Vagina (tissue), 2 donors: Measurements from ENCODE around the gene THBS3. TPM values are rescaled to one million over a fixed set of nuclear protein-coding genes. Genes with fewer than 3 reads are reported as not detected.

ENCODE experiments used
- DNase-seq, 2 donors: peaks; one replicate each; pipeline ENCODE4 v3.0.0-alpha.2; 2017; ENCODE audit errors: extremely low spot score in 2 of 2
- H3K27ac ChIP-seq: fragments of 200-600 bp; sonication (generic); one replicate; pipeline ENCODE4 v1.5.1; 2019
- H3K27me3 ChIP-seq: fragments of 200-600 bp; sonication (generic); one replicate; pipeline ENCODE4 v1.5.1; 2019
- H3K36me3 ChIP-seq, 2 donors: fragments of 200-600 bp; sonication (generic); one replicate each; pipeline ENCODE4 v1.5.1; 2017 to 2019
- H3K4me1 ChIP-seq: fragments of 200-600 bp; sonication (generic); one replicate; pipeline ENCODE4 v1.5.1; 2019
- H3K4me3 ChIP-seq, 2 donors: fragments of 200-600 bp; sonication (generic); 1 replicate in 1 of 2; 2 replicates in 1 of 2; pipeline ENCODE4 v1.5.1; 2016 to 2019
- H3K9me3 ChIP-seq: fragments of 200-600 bp; sonication (generic); one replicate; pipeline ENCODE4 v1.5.1; 2019
- CTCF ChIP-seq, 3 experiments: fragments of 450-650 bp in 2 of 3; fragments of 200-600 bp in 1 of 3; sonication (generic) in 1 of 3; IDR thresholded peaks; one replicate each; pipeline ENCODE4 v1.5.1; 2017 to 2019; ENCODE audit warnings: antibody characterized with exemption in 3 of 3, mild to moderate bottlenecking in 2 of 3, moderate library complexity in 2 of 3
- POLR2A ChIP-seq, 2 donors: fragments of 450-650 bp; IDR thresholded peaks; one replicate each; pipeline ENCODE4 v1.6.1; 2017; ENCODE audit warnings: antibody characterized with exemption in 2 of 2, mild to moderate bottlenecking in 2 of 2, moderate library complexity in 2 of 2
- POLR2AphosphoS5 ChIP-seq, 2 donors: sonication (generic); formaldehyde crosslinking; IDR thresholded peaks; one replicate each; pipeline ENCODE4 v1.9.0; 2017; ENCODE audit warnings: antibody characterized with exemption in 2 of 2, mild to moderate bottlenecking in 2 of 2, low read depth in 1 of 2; ENCODE audit not compliant: insufficient read depth in 1 of 2
- intact Hi-C: fragments of 100-400 bp; cut with DNase I; formaldehyde crosslinking; loops from one replicate; pipeline ENCODE4 v1.15.1; 2023
- total RNA-seq: library from RNA; depleted of rRNA; stranded (reverse); fragments of >200 nt; gene quantifications from one replicate; pipeline ENCODE4 v1.2.3, GENCODE V29; 2016

THBS3 gene
- total RNA-seq, 1 donor from 2014 or later: 27.3 TPM

GRCh38 chr1:155208541-155209311, 1.0 kb upstream of the THBS3 start, which contains the start of gene MTX1:
TSS of gene MTX1 (plus strand) at chr1:155208695. CDS start at chr1:155208805, 110 bp downstream.
- peak in 1 of 2 donors; percentile 95 for DNase-seq
- Histone ChIP-seq H3K27me3 (no peaks in the 10 kb centered on the region), H3K9me3 (no peaks in the 10 kb centered on the region), H3K4me3 (peak within 1 kb of the TSS; percentile 78 to 87), H3K36me3 (no peaks in the 10 kb centered on the region), H3K4me1 (peaks cover 38% of the 10 kb centered on the region), H3K27ac (peak within 1 kb of the TSS; percentile 99)
- intact Hi-C loops: loop anchor here (5.0 kb wide), 1 partner anchor 34 kb away; a partner anchor contains a TSS
- TF ChIP-seq CTCF (IDR thresholded peaks at IDR 0.05) (no peak), POLR2AphosphoS5 (IDR thresholded peaks at IDR 0.05; ENCODE audit: insufficient read depth in 1 of 2, low read depth in 1 of 2) (peak in 1 of 2 donors; percentile 93), POLR2A (IDR thresholded peaks at IDR 0.05) (peak in 1 of 2 donors; percentile 9)

DNA sequence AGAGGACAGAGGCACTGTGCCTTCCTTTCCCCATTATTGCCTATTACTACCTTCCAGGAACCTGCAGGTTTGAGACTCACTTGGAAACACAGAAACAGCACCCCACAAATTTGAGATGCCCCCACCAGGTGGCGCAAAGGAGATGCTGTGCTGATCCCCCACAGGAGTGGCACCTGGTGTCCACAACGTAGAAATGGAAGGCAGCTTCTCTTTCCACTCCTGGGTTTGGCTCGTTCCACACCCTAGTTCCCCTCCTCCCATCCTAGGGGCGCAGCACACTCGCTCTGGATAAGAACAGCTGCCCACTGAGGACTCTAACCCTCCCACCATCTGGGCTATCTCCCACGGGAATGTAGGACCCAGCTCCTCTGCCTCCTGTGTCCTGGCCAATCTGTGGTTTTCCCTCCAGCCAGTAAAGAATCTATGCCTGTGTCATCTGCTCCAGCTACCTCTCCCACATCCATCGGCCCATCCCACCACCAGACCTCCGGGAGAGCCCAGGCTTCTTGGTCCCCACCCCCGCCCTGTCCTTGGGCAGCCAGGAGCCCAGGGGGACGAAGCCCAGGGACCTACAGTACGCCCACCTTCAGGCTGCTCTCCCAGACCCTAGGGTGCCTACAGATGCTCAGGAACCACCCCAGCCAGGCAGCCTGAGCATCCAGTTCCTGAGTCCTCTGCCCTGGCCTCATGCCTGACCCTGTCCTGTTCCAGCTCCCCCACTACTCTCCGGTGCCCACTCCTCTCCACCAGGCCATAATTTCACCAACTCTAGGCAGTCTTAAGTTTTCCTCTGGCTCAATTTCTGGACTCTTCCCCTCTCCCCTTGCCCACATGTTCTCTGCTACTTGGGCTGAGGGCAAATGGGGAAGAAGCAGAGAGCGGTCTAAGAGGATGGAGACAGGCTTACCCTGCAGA, 549 bp downstream of the THBS3 start:
- intact Hi-C loops: loop anchor here (5.0 kb wide), 1 partner anchor 35 kb away; a partner anchor contains a TSS
- peak overlapping the region; percentile 78 to 87 for H3K4me3 ChIP-seq

DNA sequence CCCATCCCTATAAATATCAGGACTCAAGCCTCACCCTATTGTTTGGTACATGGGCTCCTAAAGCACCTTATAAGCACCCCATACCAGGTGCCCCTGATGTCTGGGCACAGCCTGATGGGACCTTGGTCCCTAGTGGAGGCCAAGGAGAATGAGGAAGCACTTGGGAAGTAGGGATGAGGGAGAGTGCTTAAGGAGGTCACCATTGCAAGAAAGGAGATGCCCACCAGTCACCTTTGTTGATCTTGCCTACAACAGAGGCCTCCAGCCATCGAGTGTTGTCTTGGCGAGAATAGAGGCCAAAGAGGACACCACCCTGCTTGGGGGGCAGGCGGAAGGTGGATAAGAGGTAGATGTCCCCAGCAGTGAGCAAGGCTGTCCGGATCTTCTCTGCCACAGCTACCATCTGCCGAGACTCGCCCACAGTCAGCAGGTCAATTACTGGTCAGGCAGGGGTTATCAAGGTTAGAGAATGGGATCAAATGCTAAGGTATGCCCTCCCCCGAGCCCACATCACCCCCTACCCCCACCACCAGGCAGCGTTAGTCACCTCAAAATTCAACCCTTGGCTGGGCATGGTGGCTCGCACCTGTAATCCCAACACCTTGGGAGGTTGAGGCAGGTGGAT, 1.6 kb downstream of the THBS3 start:
- TF ChIP-seq POLR2A (IDR thresholded peaks at IDR 0.05) (no peak), POLR2AphosphoS5 (IDR thresholded peaks at IDR 0.05; ENCODE audit: insufficient read depth in 1 of 2, low read depth in 1 of 2) (no peak), CTCF (IDR thresholded peaks at IDR 0.05) (no peak)
- peaks cover 38% of the 10 kb centered on the region for H3K4me1 ChIP-seq
- no peaks in the 10 kb centered on the region for H3K27me3 ChIP-seq
- DNase-seq: no peak
- H3K9me3 ChIP-seq: no peaks in the 10 kb centered on the region
- intact Hi-C loops: loop anchor here (5.0 kb wide), 1 partner anchor 36 kb away; a partner anchor contains a TSS
- no peak overlapping the region for H3K4me3 ChIP-seq
- no peaks in the 10 kb centered on the region for H3K36me3 ChIP-seq
- peak overlapping the region; percentile 99 for H3K27ac ChIP-seq

More for the DNA sequence above, 549 bp downstream of the THBS3 start:
- no peaks in the 10 kb centered on the region for H3K27me3 ChIP-seq
- DNase-seq: no peak
- TF ChIP-seq CTCF (IDR thresholded peaks at IDR 0.05) (peak; percentile 53 to 90 (median 82)), POLR2AphosphoS5 (IDR thresholded peaks at IDR 0.05; ENCODE audit: insufficient read depth in 1 of 2, low read depth in 1 of 2) (peak; percentile 16 to 49), POLR2A (IDR thresholded peaks at IDR 0.05) (no peak)
- no peaks in the 10 kb centered on the region for H3K36me3 ChIP-seq
- H3K27ac ChIP-seq: peak overlapping the region; percentile 99
- H3K9me3 ChIP-seq: no peaks in the 10 kb centered on the region
- H3K4me1 ChIP-seq: peaks cover 38% of the 10 kb centered on the region

GRCh38 chr1:155205035-155205434, 2.7 kb downstream of the THBS3 start:
- Histone ChIP-seq H3K9me3 (no peaks in the 10 kb centered on the region), H3K36me3 (no peaks in the 10 kb centered on the region), H3K4me1 (peaks cover 36% of the 10 kb centered on the region), H3K27me3 (no peaks in the 10 kb centered on the region), H3K4me3 (no peak overlapping the region), H3K27ac (no peak overlapping the region)
- TF ChIP-seq CTCF (IDR thresholded peaks at IDR 0.05) (no peak), POLR2A (IDR thresholded peaks at IDR 0.05) (no peak), POLR2AphosphoS5 (IDR thresholded peaks at IDR 0.05; ENCODE audit: insufficient read depth in 1 of 2, low read depth in 1 of 2) (no peak)
- no peak for DNase-seq
- intact Hi-C loops: loop anchor here (5.0 kb wide), 1 partner anchor 37 kb away; a partner anchor contains a TSS
